Suprapubic skin (tissue), 3 donors: ENCODE measurements around the gene MAP2K5.

Source experiments
- POLR2A ChIP-seq, 2 donors: fragments of 450-650 bp; IDR thresholded peaks; one replicate each; pipeline ENCODE4 v1.6.1; 2017; ENCODE audit warnings: antibody characterized with exemption in 2 of 2, mild to moderate bottlenecking in 2 of 2, moderate library complexity in 2 of 2
- TF ChIP-seq, protein P1 (sequence below), 2 donors: fragments of 200-600 bp in 1 of 2; fragments of 450-650 bp in 1 of 2; sonication (generic) in 1 of 2; IDR thresholded peaks; one replicate each; pipeline ENCODE4 v1.5.1; 2016 to 2019; ENCODE audit warnings: antibody characterized with exemption in 2 of 2, mild to moderate bottlenecking in 1 of 2, moderate library complexity in 1 of 2

- TF ChIP-seq, protein P1, sequence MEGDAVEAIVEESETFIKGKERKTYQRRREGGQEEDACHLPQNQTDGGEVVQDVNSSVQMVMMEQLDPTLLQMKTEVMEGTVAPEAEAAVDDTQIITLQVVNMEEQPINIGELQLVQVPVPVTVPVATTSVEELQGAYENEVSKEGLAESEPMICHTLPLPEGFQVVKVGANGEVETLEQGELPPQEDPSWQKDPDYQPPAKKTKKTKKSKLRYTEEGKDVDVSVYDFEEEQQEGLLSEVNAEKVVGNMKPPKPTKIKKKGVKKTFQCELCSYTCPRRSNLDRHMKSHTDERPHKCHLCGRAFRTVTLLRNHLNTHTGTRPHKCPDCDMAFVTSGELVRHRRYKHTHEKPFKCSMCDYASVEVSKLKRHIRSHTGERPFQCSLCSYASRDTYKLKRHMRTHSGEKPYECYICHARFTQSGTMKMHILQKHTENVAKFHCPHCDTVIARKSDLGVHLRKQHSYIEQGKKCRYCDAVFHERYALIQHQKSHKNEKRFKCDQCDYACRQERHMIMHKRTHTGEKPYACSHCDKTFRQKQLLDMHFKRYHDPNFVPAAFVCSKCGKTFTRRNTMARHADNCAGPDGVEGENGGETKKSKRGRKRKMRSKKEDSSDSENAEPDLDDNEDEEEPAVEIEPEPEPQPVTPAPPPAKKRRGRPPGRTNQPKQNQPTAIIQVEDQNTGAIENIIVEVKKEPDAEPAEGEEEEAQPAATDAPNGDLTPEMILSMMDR (IDR thresholded peaks at IDR 0.05), result no peak
- no peak for TF ChIP-seq POLR2A (IDR thresholded peaks at IDR 0.05)
These were observed 254.0 kb downstream of the MAP2K5 start for GRCh38 chr15:67796196-67797127.
